Pancreas (tissue), 10 donors: Measurements from ENCODE around the gene VAMP4. TPM values are rescaled to one million over a fixed set of nuclear protein-coding genes. Genes with fewer than 3 reads are reported as not detected.

Experiments
- ATAC-seq, 4 donors: fragments of 200-7000 bp; cut with Tn5 transposase; one replicate each; pipeline versions ENCODE4 v1.8.0 to v1.9.1; 2020; ENCODE audit warnings: mild to moderate bottlenecking in 4 of 4, moderate library complexity in 4 of 4
- DNase-seq, 6 donors: peaks; one replicate each; pipeline ENCODE4 v3.0.0-alpha.2; 2020
- FAIRE-seq: peaks from 2 replicates; lab custom pipeline; 2012; peaks lifted over from hg19 to GRCh38; lab: Jason Lieb, UNC
- H3K27ac ChIP-seq, 4 donors: fragments of 200-600 bp; sonication (generic); 1 replicate in 3 of 4; 2 replicates in 1 of 4; pipeline versions ENCODE4 v1.5.0 to v1.8.0; 2020
- H3K27me3 ChIP-seq, 4 donors: fragments of 200-600 bp; one replicate each; pipeline ENCODE4 v1.8.0; 2021
- H3K36me3 ChIP-seq, 3 donors: fragments of 200-600 bp; sonication (generic) in 1 of 3; one replicate each; pipeline versions ENCODE4 v1.5.0 to v1.8.0; 2020 to 2021
- H3K4me1 ChIP-seq, 3 donors: fragments of 200-600 bp; one replicate each; pipeline ENCODE4 v1.8.0; 2021
- H3K4me3 ChIP-seq, 4 donors: fragments of 200-600 bp; sonication (generic) in 2 of 4; one replicate each; pipeline versions ENCODE4 v1.5.0 to v1.8.0; 2020 to 2021
- H3K9me3 ChIP-seq, 4 donors: fragments of 200-600 bp; one replicate each; pipeline ENCODE4 v1.8.0; 2021
- CTCF ChIP-seq, 4 donors: fragments of 200-600 bp; sonication (generic) in 3 of 4; IDR thresholded peaks; one replicate each; pipeline versions ENCODE4 v1.5.0 to v1.8.0; 2021; ENCODE audit warnings: antibody characterized with exemption in 4 of 4
- whole genome bisulfite sequencing, 2 donors: extraction: QIAGEN DNeasy Blood & Tissue Kit; methylation state at CpG; one replicate each; pipeline ENCODE4 v1.1.7; 2013; 5-methylcytosine and 5-hydroxymethylcytosine counted together
- intact Hi-C, 3 donors: fragments of 100-400 bp; cut with DNase I; formaldehyde crosslinking; loops; one replicate each; pipeline versions ENCODE4 v1.11.1 to v1.14.2; 2022
- polyA plus RNA-seq, 2 donors: library from polyadenylated mRNA; stranded (reverse); fragments of 200-250 nt; gene quantifications; one replicate each; pipeline ENCODE4 v1.2.3, GENCODE V29; 2013
- total RNA-seq, 6 donors: library from RNA; stranded (reverse); fragmentation: NEBNext Ultra II Directional in 4 of 6; extraction: Animal tissue kit (Norgen Biotek cat#: 25700) in 4 of 6; gene quantifications; one replicate each; pipeline versions ENCODE4 v1.2.1 to v1.2.4, GENCODE V29; 2021 to 2023
- donor health status: healthy with polysubstance abuse.
- donor health status: DM: no; HTN: no; CAD: no; lungs with moderate emphysema.
- donor health status: DM: no; HTN: no; CAD: no.
- donor health status: control.
- donor health status: control.
- donor health status: Bipolar disorder and iron deficiency.
- donor health status: DM: yes; HTN: yes; CAD: no.
- donor health status: DM: no; HTN: no; CAD: no.
- donor health status: DM: no; HTN: no; CAD: no.
- donor health status: DM: yes; HTN: yes; CAD: no.

VAMP4 gene
- total and polyA plus RNA-seq, 8 donors: 3.2 to 7.6 (median 6.2) TPM

GRCh38 chr1:171754971-171755370, 13.1 kb upstream of the VAMP4 start:
- TF ChIP-seq CTCF (IDR thresholded peaks at IDR 0.05): no peak
- Histone ChIP-seq H3K27me3 (no peaks in the 10 kb centered on the region), H3K4me1 (no peaks in the 10 kb centered on the region), H3K9me3 (no peaks in the 10 kb centered on the region), H3K4me3 (no peak overlapping the region), H3K36me3 (no peaks in the 10 kb centered on the region), H3K27ac (no peak overlapping the region)
- FAIRE-seq (no peak), DNase-seq (no peak), ATAC-seq (no peak)
- 94 to 96% methylated on average over 1 of the region's 1 CpG for WGBS, 2 donors
- intact Hi-C loops: no loop called here

GRCh38 chr1:171754353-171754705, 12.5 kb upstream of the VAMP4 start:
- no peak overlapping the region for H3K4me3 ChIP-seq
- FAIRE-seq (no peak), DNase-seq (no peak), ATAC-seq (no peak)
- H3K27me3 ChIP-seq: no peaks in the 10 kb centered on the region
- 62 to 78% methylated on average over 4 of the region's 4 CpGs for WGBS, 2 donors
- no peaks in the 10 kb centered on the region for H3K4me1 ChIP-seq
- H3K36me3 ChIP-seq: no peaks in the 10 kb centered on the region
- TF ChIP-seq CTCF (IDR thresholded peaks at IDR 0.05): no peak
- no peaks in the 10 kb centered on the region for H3K9me3 ChIP-seq
- intact Hi-C loops: no loop called here
- H3K27ac ChIP-seq: no peak overlapping the region

GRCh38 chr1:171753685-171754352, 12.0 kb upstream of the VAMP4 start:
- FAIRE-seq (no peak), ATAC-seq (no peak)

GRCh38 chr1:171753182-171753581, 11.3 kb upstream of the VAMP4 start:
- 84 to 96% methylated on average over 2 of the region's 2 CpGs for WGBS, 2 donors
- no peak for FAIRE-seq
- Histone ChIP-seq H3K4me3 (no peak overlapping the region), H3K9me3 (no peaks in the 10 kb centered on the region), H3K4me1 (no peaks in the 10 kb centered on the region), H3K27ac (no peak overlapping the region), H3K36me3 (no peaks in the 10 kb centered on the region), H3K27me3 (no peaks in the 10 kb centered on the region)
- no peak for TF ChIP-seq CTCF (IDR thresholded peaks at IDR 0.05)
- DNase-seq: no peak
- ATAC-seq: no peak
- intact Hi-C loops: no loop called here

More at GRCh38 chr1:171753685-171754352, 12.0 kb upstream of the VAMP4 start:
- WGBS, 2 donors: 42 to 48% methylated on average over 4 of the region's 4 CpGs
- intact Hi-C loops: no loop called here
- Histone ChIP-seq H3K4me3 (no peak overlapping the region), H3K27me3 (no peaks in the 10 kb centered on the region), H3K36me3 (no peaks in the 10 kb centered on the region), H3K27ac (no peak overlapping the region), H3K4me1 (no peaks in the 10 kb centered on the region), H3K9me3 (no peaks in the 10 kb centered on the region)
- no peak for DNase-seq
- TF ChIP-seq CTCF (IDR thresholded peaks at IDR 0.05): no peak

- 87 to 96% methylated on average over 6 of the region's 6 CpGs for WGBS, 2 donors
- no peaks in the 10 kb centered on the region for H3K36me3 ChIP-seq
- no peak for FAIRE-seq
- intact Hi-C loops: no loop called here
- ATAC-seq: no peak
- no peak for DNase-seq
- H3K4me3 ChIP-seq: no peak overlapping the region
- H3K27ac ChIP-seq: no peak overlapping the region
- no peaks in the 10 kb centered on the region for H3K27me3 ChIP-seq
- TF ChIP-seq CTCF (IDR thresholded peaks at IDR 0.05): no peak
- H3K9me3 ChIP-seq: no peaks in the 10 kb centered on the region
- no peaks in the 10 kb centered on the region for H3K4me1 ChIP-seq
Observed at GRCh38 chr1:171751221-171751620, 9.4 kb upstream of the VAMP4 start.
